HUES6 (cell line): ENCODE measurements around the gene DHX16.

Source experiments
- H3K27ac ChIP-seq: 2 replicates; pipeline ENCODE4 v1.7.0; 2013; ENCODE audit warnings: low read depth, mild to moderate bottlenecking, low read length, inconsistent platforms
- H3K27me3 ChIP-seq: 2 replicates; pipeline ENCODE4 v1.6.1; 2013; ENCODE audit warnings: low read length; ENCODE audit not compliant: control insufficient read depth, insufficient read depth
- H3K36me3 ChIP-seq: 2 replicates; pipeline ENCODE4 v1.6.1; 2013; ENCODE audit warnings: low read length; ENCODE audit not compliant: control insufficient read depth, insufficient read depth
- H3K4me1 ChIP-seq: 2 replicates; pipeline ENCODE4 v1.6.1; 2013; ENCODE audit warnings: low read length; ENCODE audit not compliant: control insufficient read depth, insufficient read depth
- H3K4me3 ChIP-seq: 2 replicates; pipeline ENCODE4 v1.5.1; 2013; ENCODE audit warnings: low read depth, low read length
- H3K9ac ChIP-seq: one replicate; pipeline ENCODE4 v1.6.1; 2013; ENCODE audit warnings: mild to moderate bottlenecking, low read length
- H3K9me3 ChIP-seq: 2 replicates; pipeline ENCODE4 v1.6.1; 2013; ENCODE audit warnings: low read depth, low read length; ENCODE audit not compliant: control insufficient read depth, insufficient read depth

DHX16 gene

DNA sequence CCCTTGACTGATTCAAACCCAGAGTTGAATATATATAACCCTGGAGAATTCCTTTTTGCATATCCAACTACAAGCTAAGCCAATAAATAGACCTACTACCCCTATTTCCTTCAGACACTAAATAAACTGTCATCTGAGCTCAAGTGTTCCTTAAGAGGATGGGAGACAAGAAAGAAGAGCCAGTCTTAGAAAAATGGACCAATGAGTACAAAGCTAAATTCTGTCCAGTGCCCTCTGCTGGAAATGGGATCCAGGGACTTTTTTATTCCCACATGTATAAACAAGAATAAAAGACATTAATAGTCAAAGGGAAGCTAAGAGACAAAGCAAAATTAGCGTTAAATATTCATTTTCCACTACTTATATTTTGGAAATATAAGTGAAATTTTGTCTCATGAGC lies 60.6 kb downstream of the DHX16 start:
- Histone ChIP-seq H3K4me3 (no peak overlapping the region), H3K36me3 (peaks cover 71% of the 10 kb centered on the region), H3K4me1 (peaks cover 19% of the 10 kb centered on the region), H3K27me3 (no peaks in the 10 kb centered on the region), H3K9me3 (no peaks in the 10 kb centered on the region), H3K9ac (no peak overlapping the region), H3K27ac (no peak overlapping the region)

DNA sequence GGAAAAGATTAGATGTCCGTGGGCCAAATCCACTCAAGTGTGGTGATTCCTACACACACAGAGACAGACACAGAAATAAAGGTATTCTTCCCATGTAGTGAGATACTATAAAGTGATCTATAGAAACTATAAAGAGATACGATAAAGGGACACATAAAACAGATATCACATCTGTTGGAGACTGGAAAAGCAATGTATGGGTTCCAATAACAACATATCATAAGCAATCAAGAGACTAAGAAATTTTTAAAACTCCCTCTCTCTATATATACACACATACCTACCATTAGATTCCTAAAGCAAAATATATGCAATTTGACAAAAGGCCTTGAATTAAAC lies 61.0 kb downstream of the DHX16 start:
- Histone ChIP-seq H3K4me1 (peaks cover 19% of the 10 kb centered on the region), H3K9me3 (no peaks in the 10 kb centered on the region), H3K27ac (no peak overlapping the region), H3K9ac (no peak overlapping the region), H3K27me3 (no peaks in the 10 kb centered on the region), H3K36me3 (peaks cover 73% of the 10 kb centered on the region), H3K4me3 (no peak overlapping the region)

DNA sequence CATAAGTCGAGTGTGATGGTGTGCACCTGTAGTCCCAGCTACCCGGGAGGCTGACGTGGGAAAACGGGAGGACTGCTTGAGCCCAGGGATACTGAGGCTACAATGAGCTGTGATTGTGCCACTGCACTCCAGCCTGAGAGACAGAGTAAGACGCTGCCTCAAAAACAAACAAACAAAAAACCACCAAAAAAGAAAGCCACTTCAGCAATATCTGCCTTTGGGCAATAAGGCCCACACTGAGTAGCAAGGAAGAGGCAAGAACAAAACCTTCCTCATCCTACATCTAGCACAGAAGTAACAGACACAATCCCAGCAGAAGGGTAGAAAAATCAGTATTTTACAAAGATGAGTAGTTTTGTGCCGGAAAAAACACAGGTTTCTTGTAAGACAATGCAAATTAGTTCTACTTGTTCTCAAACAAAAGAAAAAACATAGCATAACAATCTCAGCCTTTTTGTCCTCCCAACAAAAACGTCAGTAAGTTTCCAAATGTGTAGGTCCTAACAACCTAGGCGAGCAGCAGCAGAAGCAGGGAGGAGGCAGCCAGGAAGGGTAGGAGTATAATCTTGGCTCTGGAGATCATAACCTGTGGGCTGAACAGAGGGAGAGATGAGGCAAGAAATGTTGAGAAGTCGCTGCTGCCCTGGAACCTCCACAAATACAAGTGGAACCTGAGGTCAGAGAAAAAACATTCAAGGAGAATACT lies 61.5 kb downstream of the DHX16 start:
- peaks cover 73% of the 10 kb centered on the region for H3K36me3 ChIP-seq
- H3K4me3 ChIP-seq: no peak overlapping the region
- H3K4me1 ChIP-seq: peaks cover 19% of the 10 kb centered on the region
- H3K27me3 ChIP-seq: no peaks in the 10 kb centered on the region
- H3K9ac ChIP-seq: no peak overlapping the region
- no peak overlapping the region for H3K27ac ChIP-seq
- H3K9me3 ChIP-seq: no peaks in the 10 kb centered on the region

DNA sequence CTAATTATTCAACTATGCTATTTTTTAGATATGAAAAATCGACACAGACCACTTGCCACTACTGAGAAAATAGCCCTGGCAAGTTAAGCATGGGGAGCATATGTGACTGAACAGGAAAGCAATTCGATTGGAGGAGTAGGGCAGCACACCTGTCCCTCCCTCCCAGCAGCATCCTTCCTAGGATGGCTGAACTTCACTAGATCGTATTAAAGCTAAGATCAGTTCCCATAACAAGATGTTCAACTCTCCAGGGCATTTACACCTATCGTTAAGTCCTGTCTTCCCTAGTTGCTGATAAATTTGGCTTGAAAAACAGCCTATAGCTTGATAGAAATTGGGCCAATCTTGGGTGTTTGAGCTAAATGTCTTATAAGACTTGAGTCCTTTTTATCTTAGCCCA lies 62.7 kb downstream of the DHX16 start:
- no peak overlapping the region for H3K4me3 ChIP-seq
- peaks cover 19% of the 10 kb centered on the region for H3K4me1 ChIP-seq
- H3K27ac ChIP-seq: no peak overlapping the region
- peaks cover 79% of the 10 kb centered on the region for H3K36me3 ChIP-seq
- no peaks in the 10 kb centered on the region for H3K9me3 ChIP-seq
- no peaks in the 10 kb centered on the region for H3K27me3 ChIP-seq
- no peak overlapping the region for H3K9ac ChIP-seq

DNA sequence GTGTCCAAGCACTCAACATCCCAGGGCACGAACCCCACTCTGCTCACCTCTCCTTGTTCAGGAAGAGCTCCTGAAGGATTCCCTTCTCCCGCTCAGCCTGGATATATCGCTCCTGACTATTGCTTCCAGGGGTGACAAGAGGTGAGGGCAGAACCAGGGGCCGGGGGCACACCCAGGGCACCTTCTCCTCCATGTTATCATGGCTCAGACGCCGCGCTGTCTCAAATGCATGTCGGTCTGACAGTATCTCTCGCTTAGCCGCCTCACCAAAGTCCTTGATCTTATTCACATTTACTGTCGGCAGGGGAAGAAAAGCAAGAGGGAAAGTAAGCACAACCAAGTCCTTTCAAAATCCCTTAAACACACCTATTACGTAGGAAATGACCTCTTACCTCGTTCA lies 68.8 kb downstream of the DHX16 start:
- H3K36me3 ChIP-seq: peaks cover 94% of the 10 kb centered on the region
- no peaks in the 10 kb centered on the region for H3K27me3 ChIP-seq
- H3K9me3 ChIP-seq: no peaks in the 10 kb centered on the region
- H3K9ac ChIP-seq: no peak overlapping the region
- no peak overlapping the region for H3K27ac ChIP-seq
- H3K4me3 ChIP-seq: no peak overlapping the region
- H3K4me1 ChIP-seq: no peaks in the 10 kb centered on the region
